Right renal cortex interstitium (tissue), 3 donors: ENCODE measurements around the gene LST1. TPM values are rescaled to one million over a fixed set of nuclear protein-coding genes. Genes with fewer than 3 reads are reported as not detected.
A peak's percentile ranks its signal among the peaks of the same experiment; 100 is the strongest.

ENCODE experiments used
- DNase-seq, 3 donors: peaks; one replicate each; pipeline ENCODE4 v3.0.0-alpha.2; 2013; ENCODE audit warnings: low read depth in 3 of 3, low spot score in 2 of 3
- polyA plus RNA-seq, 3 donors: library from polyadenylated mRNA; unstranded; fragments of 120-200 nt; gene quantifications; one replicate each; pipeline ENCODE4 v1.2.1, GENCODE V29; 2013; ENCODE audit not compliant: insufficient read length in 3 of 3

LST1 gene
- polyA plus RNA-seq, 3 donors = 4.9 to 6.5 (median 5.2) TPM

- DNase-seq = no peak
These were observed 29.7 kb downstream of the LST1 start for GRCh38 chr6:31615748-31616147.

GRCh38 chr6:31617010-31617409 lies 30.9 kb downstream of the LST1 start:
- no peak for DNase-seq

DNA sequence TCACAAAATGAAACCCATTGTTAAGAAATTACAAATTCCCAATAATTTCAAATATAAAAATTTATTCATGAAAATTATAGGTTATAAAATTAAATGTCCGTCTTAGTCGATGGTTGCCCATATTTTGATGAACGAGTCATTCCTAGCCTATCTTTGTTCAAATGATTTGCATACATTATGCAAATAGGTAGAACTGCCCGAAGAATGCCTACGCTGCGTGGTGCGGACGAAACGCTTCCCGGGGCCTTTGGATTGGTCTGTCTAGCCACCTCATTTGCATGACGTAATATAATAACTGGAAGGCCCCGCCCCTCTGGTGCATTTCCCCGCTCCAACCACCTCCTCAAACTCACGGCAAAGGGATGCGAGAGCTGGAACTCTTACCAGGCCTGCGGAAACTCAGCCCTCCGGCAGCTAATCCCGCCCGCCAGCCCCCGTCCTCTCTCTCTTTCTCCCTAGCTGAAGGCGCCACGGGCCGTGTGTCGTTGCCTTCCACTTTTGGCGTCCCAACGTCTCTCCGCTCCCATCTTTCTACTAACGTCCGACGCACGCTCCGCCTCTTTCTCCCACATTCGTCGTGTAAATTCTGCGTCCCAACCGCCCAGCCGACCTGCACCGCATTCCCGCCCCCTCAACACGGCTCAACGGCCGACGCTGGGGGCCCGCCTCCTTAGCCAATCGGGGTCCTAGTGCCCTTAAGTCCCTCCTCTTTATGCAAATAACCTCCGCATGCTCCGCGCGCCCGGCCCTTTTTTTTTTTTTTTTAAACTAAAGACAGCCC lies 33.9 kb downstream of the LST1 start:
- DNase-seq = peak; percentile 96 to 99 (median 98)

DNA sequence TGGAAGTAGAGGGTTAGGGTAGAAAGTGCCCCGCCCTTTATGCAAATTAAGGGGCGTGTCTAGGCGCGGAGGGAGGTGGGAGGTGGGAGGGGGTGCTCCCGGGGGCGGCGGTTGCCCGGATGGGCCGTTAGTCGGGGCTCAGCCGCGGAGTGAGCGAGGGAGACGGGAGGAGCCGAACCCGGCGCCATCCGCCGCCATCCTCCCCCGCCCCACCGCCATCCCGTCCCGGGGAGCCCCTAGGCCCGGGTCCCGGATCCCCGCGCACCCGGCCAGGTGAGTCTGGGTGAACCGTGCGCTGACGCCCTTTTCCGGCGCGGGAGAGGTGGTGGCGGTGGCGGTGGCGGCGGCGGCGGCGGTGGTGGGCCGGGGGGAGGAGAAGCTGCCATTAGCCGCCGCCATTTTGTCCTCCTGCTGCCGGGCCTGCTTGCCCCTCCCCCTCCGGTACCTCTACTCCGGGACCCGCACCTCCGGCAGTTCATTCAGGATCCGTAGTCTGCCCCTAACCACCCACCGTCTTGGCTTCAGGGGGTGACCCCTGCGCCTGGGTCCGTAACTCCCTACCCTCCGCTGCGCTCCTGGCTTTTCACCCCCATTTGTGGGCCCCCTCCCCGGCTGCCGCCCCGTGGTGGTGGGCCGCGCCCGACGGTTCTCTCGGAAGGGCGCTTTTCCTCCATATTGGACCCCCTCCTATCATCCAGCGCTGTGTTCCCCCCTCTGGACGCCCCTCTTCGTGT lies 34.7 kb downstream of the LST1 start, which contains the start of gene PRRC2A:
Gene PRRC2A, plus strand, starts transcription at position 130 of the 734 bp plus-strand sequence. CDS start 2,075 bp downstream, outside the sequence.
- DNase-seq = peak in 1 of 3 donors; percentile 56

DNA sequence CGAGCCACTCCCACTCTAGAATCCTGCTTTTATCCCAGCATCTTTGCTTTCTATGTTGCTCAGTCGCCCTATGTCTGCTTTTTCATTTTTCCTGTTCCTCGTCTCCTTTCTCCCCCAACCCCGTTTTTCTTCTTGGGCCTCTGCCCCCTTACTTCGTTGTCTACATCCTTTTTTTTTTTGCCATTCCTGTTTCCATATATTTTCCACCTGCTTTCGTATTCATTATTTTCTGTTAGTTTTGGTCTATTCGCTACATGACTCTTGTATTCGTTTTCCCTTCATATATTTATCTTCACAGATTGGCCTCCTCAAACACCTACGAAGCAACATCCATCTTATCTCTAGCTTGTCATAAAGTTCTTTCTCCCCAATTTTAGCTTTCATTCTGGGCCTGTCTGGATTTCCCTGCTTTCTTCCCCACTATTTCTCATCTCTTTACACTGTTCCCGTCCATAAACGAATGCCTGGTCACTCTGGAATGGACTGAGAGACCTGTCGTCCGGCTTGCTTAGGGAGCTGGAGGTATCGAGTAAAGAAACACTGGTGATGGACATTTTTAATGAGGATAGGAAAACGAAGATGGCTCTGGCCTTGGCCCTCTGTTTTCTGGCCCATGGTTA lies 35.4 kb downstream of the LST1 start:
- no peak for DNase-seq

DNA sequence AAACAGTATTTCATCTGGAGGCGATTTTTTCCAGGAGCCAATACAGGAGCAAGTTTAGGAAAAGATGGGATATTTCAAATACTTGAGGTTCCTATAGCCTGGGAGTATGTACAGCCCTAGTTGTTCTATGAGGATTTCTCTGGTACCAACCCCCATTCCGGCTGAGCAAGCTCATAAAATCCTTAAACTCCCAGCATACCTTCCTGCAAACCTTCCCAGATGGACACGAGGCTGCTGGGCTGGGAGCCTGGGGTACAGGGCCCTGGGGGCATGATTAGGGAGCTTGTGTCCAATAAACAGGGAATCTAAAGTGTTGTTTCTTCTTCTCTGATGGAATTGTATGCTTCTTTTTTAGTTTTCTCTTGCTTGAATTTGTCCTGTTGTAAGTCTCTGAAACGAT lies 35.9 kb downstream of the LST1 start:
- DNase-seq = no peak

DNA sequence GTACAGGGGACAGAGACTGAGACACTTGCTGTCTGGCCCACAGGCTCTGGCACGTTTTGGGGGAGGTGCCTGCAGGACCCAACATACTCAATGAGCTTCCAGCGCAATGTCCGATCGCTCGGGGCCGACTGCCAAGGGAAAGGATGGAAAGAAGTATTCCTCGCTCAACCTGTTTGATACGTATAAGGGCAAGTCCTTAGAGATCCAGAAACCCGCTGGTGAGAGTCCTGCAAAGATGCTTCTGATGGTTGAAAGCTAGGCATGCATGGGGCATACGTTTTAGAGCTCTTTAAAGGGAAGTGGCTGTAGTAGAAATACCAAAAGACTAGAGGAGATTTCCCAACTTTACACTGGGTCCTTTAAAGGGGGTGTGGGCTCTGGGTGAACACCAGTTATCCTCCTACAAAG lies 36.6 kb downstream of the LST1 start:
- no peak for DNase-seq

DNA sequence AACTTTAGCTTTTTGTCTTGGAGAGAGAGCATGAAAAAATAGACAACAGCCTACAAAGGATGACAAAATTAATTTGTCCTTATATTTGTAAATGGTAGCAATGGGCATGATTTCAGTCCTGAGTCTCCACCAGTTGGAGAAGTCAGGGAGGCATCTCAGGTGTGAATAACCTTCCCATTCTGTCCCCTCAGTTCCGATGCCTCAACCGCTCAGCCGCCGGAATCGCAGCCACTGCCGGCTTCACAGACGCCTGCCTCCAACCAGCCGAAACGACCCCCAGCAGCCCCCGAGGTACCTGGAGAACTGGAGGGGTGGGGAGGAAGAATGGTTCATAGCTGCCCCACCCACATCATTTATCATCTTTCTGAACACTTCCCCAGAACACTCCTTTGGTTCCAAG lies 38.0 kb downstream of the LST1 start:
- DNase-seq = no peak

DNA sequence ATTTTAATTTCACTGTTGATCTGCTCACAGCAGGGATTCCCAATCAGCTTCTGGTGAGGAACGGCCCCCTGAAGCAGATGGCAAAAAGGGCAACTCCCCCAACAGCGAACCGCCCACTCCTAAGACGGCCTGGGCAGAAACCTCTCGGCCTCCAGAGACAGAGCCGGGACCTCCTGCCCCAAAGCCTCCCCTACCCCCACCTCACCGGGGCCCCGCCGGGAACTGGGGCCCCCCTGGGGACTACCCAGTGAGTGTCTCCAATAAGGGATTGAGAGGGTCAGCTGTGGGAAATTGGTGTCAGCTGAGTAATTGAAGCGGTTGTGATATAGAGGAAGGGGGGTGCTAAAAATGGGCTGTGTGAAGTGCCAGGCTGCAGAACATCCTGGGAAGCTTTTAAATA lies 40.9 kb downstream of the LST1 start:
- no peak for DNase-seq

GRCh38 chr6:31627690-31628287 lies 41.7 kb downstream of the LST1 start:
- no peak for DNase-seq

- DNase-seq = no peak
These were observed 42.9 kb downstream of the LST1 start for GRCh38 chr6:31629014-31629413.

- no peak for DNase-seq
These were observed 44.3 kb downstream of the LST1 start for GRCh38 chr6:31630177-31630934.

DNA sequence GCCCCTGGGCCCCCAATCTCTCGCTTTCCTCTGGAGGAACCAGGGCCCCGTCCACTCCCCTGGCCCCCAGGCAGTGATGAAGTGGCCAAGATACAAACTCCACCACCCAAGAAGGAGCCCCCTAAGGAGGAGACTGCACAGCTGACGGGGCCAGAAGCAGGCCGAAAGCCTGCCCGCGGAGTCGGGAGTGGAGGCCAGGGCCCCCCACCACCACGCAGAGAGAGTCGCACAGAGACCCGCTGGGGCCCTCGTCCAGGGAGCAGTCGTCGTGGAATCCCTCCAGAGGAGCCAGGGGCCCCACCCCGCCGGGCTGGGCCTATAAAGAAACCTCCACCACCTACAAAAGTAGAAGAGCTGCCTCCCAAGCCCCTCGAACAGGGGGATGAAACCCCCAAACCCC lies 45.1 kb downstream of the LST1 start:
- DNase-seq = no peak

- DNase-seq = no peak
These were observed 45.7 kb downstream of the LST1 start for GRCh38 chr6:31631681-31632278.

DNA sequence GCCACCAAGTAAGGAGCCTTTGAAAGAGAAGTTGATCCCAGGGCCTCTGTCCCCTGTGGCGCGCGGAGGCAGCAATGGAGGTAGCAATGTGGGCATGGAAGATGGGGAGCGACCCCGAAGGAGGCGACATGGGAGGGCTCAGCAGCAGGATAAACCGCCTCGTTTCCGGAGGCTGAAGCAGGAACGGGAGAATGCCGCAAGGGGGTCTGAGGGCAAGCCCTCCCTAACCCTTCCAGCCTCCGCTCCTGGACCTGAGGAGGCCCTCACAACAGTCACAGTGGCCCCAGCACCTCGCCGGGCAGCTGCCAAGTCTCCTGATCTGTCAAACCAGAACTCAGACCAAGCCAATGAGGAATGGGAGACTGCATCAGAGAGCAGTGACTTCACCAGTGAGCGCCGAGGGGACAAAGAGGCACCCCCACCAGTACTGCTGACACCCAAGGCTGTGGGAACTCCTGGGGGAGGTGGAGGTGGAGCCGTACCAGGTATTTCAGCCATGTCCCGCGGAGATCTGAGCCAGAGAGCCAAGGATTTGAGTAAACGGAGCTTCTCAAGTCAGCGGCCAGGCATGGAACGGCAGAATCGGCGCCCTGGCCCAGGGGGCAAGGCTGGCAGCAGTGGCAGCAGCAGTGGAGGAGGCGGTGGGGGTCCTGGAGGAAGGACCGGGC lies 46.3 kb downstream of the LST1 start:
- DNase-seq = no peak

DNA sequence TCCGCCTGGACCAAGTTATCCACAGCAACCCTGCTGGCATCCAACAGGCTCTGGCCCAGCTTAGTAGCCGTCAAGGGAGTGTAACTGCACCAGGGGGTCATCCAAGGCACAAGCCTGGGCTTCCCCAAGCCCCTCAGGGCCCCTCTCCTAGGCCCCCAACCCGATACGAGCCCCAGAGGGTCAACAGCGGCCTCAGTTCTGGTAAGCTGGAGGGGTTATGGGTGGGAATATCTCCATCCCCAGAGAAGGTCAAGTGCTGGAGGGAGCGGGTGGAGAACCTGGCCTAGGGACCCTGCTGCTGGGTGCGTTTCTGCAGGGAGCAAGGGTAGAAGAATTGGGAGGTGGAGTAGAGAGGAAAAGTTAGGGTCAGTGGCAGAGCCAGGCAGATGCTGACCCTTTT lies 47.4 kb downstream of the LST1 start:
- no peak for DNase-seq

DNA sequence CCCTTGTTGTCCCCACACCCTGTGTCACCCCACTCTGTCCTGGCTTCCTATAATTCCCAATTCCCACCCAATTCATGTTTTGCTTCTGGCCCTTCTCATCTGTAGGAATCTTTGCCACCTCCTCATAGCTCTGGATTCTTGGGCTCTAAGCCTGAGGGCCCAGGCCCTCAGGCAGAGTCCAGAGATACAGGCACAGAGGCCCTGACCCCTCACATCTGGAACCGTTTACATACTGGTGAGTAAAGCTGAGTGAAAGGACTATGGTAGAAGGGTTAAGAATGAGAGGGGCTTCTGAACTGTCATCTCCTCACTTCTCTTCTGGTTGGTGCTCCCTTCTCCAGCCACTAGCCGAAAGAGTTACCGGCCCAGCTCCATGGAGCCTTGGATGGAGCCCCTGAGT lies 48.1 kb downstream of the LST1 start:
- no peak for DNase-seq

- DNase-seq = no peak
These were observed 49.0 kb downstream of the LST1 start for GRCh38 chr6:31634969-31635575.
